GM23248 (cell line): ENCODE measurements around the gene PRAC1.

ENCODE experiments used
- EZH2 ChIP-seq: fragments of 200-600 bp; sonication (generic); IDR thresholded peaks from 2 replicates; pipeline ENCODE4 v1.6.1; 2018; ENCODE audit warnings: antibody characterized with exemption, mild to moderate bottlenecking; ENCODE audit not compliant: insufficient read depth, poor library complexity, severe bottlenecking
- EZH2phosphoT487 ChIP-seq: fragments of 200-600 bp; sonication (generic); IDR thresholded peaks from 2 replicates; pipeline ENCODE4 v1.6.1; 2018; ENCODE audit warnings: antibody characterized with exemption, moderate library complexity, mild to moderate bottlenecking, low read depth; ENCODE audit not compliant: insufficient read depth

DNA sequence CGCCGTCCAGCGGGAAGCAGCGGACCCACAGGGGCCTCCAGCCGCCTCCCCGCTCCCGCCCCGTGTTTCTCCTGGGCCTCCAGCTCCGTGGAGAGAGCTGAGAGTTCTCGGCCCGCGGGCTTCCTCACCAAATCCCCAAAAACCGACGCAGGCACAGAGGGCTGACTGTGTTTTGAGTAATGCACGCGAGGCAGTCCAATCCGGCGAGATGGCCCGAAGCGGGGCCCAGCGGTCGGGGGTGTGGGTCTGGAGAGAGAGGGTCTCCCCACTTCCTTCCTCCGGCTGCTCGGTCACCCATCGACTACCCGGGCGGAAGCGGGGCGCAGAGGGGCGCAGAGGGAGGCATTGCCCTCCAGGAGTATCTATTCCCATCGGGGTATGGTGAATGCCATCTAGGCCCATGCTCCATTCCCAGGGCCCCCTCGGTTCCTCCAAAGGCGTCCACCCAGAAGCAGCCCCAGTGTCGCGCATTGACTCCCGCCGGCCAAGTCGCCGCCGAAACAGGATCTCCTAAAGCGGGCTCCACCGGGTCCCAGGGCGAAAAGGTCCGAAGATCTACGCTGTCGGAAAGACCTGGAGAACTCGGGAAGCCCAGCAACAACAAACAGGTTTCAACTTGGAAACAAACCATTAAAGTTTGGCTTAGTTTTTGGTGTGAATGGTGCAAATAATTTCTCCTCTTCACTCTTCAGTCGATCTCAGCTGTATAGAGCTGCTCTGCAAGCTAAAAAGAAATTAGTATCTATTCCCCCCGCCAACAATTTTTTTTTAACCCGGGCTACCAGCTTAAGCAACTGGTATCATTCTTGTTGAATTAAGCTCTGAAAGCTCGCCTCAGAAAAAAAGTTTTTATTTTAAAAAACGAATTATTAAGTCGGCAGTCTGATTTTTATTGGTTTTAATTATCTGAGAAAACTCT is 25.4 kb upstream of the PRAC1 start:
- TF ChIP-seq EZH2 (peak; percentile 79), EZH2phosphoT487 (peak; percentile 48; the same call in 1 of the 2 replicates)
